ENCODE results near the gene TACR2.

The TACR2 gene

DNA sequence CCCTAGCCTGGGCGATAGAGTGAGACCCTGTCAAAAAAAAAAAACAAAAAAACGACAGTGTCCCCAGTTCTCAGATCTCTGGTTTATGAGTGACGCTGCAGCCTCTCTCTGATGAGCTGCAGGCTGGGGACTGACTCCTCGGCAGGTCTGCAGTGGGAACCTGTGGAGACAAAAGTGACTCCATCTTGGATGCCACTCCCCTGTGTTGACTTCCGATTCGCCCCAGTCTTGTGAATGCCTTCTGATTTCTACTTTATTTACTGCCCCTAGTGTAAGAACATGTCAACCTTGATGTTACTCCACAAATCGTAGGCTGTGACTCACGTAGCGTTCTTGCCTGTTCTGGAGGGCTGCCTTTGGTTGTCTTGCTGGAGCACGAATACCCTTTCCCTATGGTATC, 6.2 kb downstream of the TACR2 start:
- H3K4me1 ChIP-seq (ENCODE audit: control insufficient read depth, insufficient read depth, low read length), result peaks cover 10% of the 10 kb centered on the region
- no peak overlapping the region for H3K4me3 ChIP-seq (ENCODE audit: insufficient read depth, low read depth, low read length)
- 92 to 93% methylated on average over 10 of the region's 10 CpGs for WGBS, 2 experiments
- H3K27me3 ChIP-seq (ENCODE audit: control insufficient read depth, insufficient read depth, low read length, poor library complexity, severe bottlenecking), result peaks cover 5% of the 10 kb centered on the region
- no peaks in the 10 kb centered on the region for H3K9me3 ChIP-seq (ENCODE audit: control insufficient read depth, low read length)
- no peaks in the 10 kb centered on the region for H3K36me3 ChIP-seq (ENCODE audit: control insufficient read depth, insufficient read depth, low read length)
- H3K27ac ChIP-seq (ENCODE audit: insufficient read depth, low read depth, low read length, poor library complexity, severe bottlenecking), result no peak overlapping the region

DNA sequence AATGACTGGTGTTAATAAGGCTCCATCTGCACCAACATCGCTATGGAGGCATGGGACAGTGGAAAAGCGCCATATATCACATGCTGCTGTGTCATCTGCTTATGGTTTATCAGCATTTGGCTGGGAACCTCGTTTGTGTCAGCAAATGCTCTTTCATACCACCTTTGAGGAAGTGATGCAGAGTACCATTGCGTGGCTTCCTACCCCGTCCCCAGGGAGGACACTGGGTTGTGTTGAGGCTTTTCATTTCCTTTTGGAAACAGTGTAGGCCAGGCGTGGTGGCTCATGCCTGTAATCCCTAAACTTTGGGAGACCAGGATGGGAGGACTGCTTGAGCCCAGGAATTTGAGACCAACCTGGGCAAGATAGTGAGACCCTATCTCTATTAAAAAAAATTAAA, 6.8 kb downstream of the TACR2 start:
- H3K27ac ChIP-seq (ENCODE audit: insufficient read depth, low read depth, low read length, poor library complexity, severe bottlenecking), result no peak overlapping the region
- no peaks in the 10 kb centered on the region for H3K9me3 ChIP-seq (ENCODE audit: control insufficient read depth, low read length)
- H3K27me3 ChIP-seq (ENCODE audit: control insufficient read depth, insufficient read depth, low read length, poor library complexity, severe bottlenecking), result peaks cover 5% of the 10 kb centered on the region
- WGBS, 2 experiments, result 88 to 92% methylated on average over 6 of the region's 6 CpGs
- H3K36me3 ChIP-seq (ENCODE audit: control insufficient read depth, insufficient read depth, low read length), result no peaks in the 10 kb centered on the region
- H3K4me1 ChIP-seq (ENCODE audit: control insufficient read depth, insufficient read depth, low read length), result peaks cover 11% of the 10 kb centered on the region
- H3K4me3 ChIP-seq (ENCODE audit: insufficient read depth, low read depth, low read length), result no peak overlapping the region

DNA sequence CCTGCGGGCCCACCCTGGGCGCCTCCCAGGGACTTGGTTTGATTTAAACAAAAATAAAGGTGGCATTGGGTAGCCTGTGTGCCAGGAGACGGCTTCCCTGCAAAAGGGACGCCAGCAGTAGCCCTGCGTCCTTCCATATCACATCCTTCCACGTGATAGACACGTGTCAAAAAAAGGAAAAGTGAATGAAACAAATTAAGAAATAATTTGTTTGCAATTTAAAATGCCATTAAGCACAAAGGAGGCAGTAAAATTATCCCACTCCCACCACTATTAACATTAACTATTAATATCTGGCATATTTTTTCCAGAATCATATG, 7.6 kb downstream of the TACR2 start:
- Histone ChIP-seq H3K36me3 (ENCODE audit: control insufficient read depth, insufficient read depth, low read length) (no peaks in the 10 kb centered on the region), H3K27me3 (ENCODE audit: control insufficient read depth, insufficient read depth, low read length, poor library complexity, severe bottlenecking) (peaks cover 5% of the 10 kb centered on the region), H3K4me3 (ENCODE audit: insufficient read depth, low read depth, low read length) (peak overlapping the region; percentile 31), H3K9me3 (ENCODE audit: control insufficient read depth, low read length) (no peaks in the 10 kb centered on the region), H3K27ac (ENCODE audit: insufficient read depth, low read depth, low read length, poor library complexity, severe bottlenecking) (no peak overlapping the region), H3K4me1 (ENCODE audit: control insufficient read depth, insufficient read depth, low read length) (peaks cover 17% of the 10 kb centered on the region)
- WGBS, 2 experiments, result 56 to 65% methylated on average over 5 to 7 of the region's 7 CpGs

DNA sequence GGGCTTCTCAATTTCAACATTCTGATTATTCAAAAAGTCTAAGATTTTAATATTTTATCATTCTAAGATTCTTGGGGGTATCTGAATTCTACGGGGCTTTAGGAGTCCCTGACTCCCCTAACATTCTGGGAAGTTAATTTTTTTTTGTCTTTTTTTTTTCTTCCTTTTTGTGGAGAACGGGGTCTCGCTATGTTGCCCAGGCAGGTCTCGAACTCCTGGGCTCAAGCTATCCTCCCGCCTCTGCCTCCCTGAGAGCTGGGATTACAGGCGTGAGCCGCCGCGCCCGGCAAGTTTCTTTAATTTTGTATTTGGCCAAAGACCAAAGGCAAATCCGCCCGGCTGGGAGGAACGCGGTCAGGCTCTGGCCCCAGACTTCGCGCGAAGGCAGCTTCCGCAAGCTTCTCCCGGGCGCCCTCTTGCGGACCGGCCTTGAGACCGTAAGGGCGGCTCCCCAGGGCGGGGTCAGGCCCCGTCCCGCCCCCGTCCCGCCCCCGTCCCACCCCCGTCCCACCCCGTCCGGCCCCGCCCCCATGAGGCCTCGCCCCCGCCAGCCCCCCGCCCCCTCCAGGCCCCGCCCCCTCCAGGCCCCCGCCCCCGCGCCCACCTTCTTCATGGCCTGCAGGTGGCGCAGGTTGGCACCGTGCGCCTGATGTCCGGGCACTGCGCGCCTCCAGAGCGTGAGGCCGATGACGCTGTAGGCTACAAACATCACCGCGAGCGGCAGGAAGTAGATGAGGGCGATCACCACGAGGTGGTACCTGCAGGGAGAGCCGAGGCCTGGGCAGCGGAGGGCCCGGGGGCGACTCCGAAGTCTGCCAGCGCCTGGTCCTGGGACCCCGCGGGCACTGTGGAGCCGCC, 8.2 kb downstream of the TACR2 start:
- no peaks in the 10 kb centered on the region for H3K36me3 ChIP-seq (ENCODE audit: control insufficient read depth, insufficient read depth, low read length)
- peaks cover 5% of the 10 kb centered on the region for H3K27me3 ChIP-seq (ENCODE audit: control insufficient read depth, insufficient read depth, low read length, poor library complexity, severe bottlenecking)
- peak overlapping the region; percentile 31 for H3K4me3 ChIP-seq (ENCODE audit: insufficient read depth, low read depth, low read length)
- 7 to 8% methylated on average over 58 to 60 of the region's 64 CpGs for whole genome bisulfite sequencing, 2 experiments
- no peaks in the 10 kb centered on the region for H3K9me3 ChIP-seq (ENCODE audit: control insufficient read depth, low read length)
- no peak overlapping the region for H3K27ac ChIP-seq (ENCODE audit: insufficient read depth, low read depth, low read length, poor library complexity, severe bottlenecking)
- H3K4me1 ChIP-seq (ENCODE audit: control insufficient read depth, insufficient read depth, low read length), result peaks cover 17% of the 10 kb centered on the region

DNA sequence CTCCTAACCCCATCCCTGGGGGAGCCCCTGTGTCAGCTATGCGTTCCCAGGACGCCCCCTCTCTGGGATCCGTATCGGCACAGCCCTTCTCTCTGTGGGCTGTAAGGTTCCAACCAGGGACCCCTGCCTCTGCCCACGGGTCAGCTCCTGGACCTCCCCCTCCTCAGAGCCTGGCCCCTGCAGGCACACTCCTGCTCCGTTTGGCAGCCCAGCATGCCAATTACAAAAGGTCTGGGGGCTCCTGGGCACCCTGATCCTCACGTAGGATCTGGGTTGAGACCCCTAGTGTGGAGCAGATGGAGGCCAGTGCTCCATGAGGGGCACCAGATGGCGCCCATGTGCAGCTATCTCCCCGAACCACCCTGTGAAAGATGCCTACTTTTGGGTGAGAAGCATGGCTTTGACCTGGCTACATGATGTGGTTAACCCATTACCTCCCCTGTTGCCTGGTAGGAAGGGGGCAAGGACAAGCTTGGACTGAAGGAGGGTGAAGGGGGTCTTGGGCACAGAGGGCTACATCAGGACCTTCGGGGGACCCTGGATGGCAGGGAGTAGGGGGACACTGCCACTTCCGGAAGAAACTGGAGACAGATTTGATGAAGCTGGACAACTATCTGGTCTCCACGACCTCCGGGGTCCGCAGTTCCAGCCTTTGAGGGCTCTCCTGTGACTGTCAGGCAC, 9.0 kb downstream of the TACR2 start:
- Histone ChIP-seq H3K9me3 (ENCODE audit: control insufficient read depth, low read length) (no peaks in the 10 kb centered on the region), H3K4me1 (ENCODE audit: control insufficient read depth, insufficient read depth, low read length) (peaks cover 17% of the 10 kb centered on the region), H3K36me3 (ENCODE audit: control insufficient read depth, insufficient read depth, low read length) (no peaks in the 10 kb centered on the region), H3K4me3 (ENCODE audit: insufficient read depth, low read depth, low read length) (no peak overlapping the region), H3K27me3 (ENCODE audit: control insufficient read depth, insufficient read depth, low read length, poor library complexity, severe bottlenecking) (peaks cover 5% of the 10 kb centered on the region), H3K27ac (ENCODE audit: insufficient read depth, low read depth, low read length, poor library complexity, severe bottlenecking) (no peak overlapping the region)
- WGBS, 2 experiments, result 73 to 77% methylated on average over 14 of the region's 14 CpGs

DNA sequence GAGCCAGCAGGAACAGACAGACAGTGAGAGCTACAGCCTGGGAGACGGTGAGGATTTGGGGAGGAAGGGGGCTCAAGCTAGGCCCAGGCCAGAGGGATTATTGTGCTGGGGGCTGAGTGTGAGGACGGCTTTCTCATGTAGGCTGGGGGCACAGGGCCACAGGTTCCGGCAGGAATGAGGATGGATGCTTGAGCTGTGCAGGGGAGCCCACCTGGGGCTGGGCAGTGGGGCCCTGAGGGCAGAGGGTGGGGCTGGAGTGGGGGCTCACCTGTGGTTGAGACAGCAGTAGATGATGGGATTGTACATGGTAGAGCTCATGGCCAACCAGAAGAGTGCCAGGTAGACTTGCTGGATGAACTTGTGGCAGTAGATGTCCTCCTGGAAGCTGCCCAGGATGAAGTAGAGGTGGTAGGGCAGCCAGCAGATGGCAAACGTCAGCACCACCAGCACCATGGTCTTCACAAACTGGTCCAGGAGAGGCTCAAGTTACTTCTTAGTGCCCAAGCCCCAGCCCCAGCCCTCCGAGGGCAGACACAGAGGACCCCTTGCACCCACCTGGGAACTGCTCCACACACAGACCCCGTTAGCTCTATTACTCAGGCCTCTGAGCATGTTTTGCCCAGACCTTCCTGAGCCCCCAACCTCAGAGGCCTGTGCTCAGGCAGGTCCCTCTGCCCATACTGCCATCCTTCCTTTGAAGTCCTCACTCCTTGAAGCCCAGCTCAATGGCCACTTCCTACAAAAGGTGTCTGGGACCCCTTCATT, 9.7 kb downstream of the TACR2 start:
- H3K4me1 ChIP-seq (ENCODE audit: control insufficient read depth, insufficient read depth, low read length), result peaks cover 17% of the 10 kb centered on the region
- no peak overlapping the region for H3K27ac ChIP-seq (ENCODE audit: insufficient read depth, low read depth, low read length, poor library complexity, severe bottlenecking)
- H3K9me3 ChIP-seq (ENCODE audit: control insufficient read depth, low read length), result no peaks in the 10 kb centered on the region
- no peaks in the 10 kb centered on the region for H3K36me3 ChIP-seq (ENCODE audit: control insufficient read depth, insufficient read depth, low read length)
- peaks cover 5% of the 10 kb centered on the region for H3K27me3 ChIP-seq (ENCODE audit: control insufficient read depth, insufficient read depth, low read length, poor library complexity, severe bottlenecking)
- WGBS, 2 experiments, result 79 to 82% methylated on average over 6 of the region's 6 CpGs
- no peak overlapping the region for H3K4me3 ChIP-seq (ENCODE audit: insufficient read depth, low read depth, low read length)

DNA sequence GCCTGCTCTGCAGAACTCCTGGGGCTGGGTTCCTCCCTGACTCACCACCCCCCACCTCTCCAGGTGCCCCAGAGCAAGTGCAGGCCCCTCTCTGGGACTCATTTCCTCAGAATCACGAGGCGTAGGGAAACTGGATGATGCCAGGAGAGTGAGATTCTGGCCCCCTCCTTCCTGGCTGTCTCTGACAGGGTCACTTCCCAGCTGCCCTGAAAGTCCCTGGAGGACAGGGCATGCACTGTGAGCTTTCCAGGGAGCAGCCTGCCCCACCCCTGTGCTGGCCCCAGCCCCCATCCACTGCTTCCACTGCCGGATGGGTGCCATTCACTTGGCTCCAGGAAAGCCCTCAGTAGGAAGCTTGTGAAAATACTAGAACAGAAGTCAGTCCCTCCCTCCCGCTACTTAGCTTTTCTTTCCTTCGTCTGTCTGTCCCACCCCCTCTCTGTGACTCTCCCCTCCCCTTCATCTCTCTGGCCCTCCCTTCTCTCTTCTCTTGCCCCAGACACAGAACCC, 10.4 kb downstream of the TACR2 start:
- no peak overlapping the region for H3K4me3 ChIP-seq (ENCODE audit: insufficient read depth, low read depth, low read length)
- H3K27me3 ChIP-seq (ENCODE audit: control insufficient read depth, insufficient read depth, low read length, poor library complexity, severe bottlenecking), result peaks cover 5% of the 10 kb centered on the region
- no peaks in the 10 kb centered on the region for H3K36me3 ChIP-seq (ENCODE audit: control insufficient read depth, insufficient read depth, low read length)
- 29 to 34% methylated on average over 5 of the region's 5 CpGs for WGBS, 2 experiments
- no peak overlapping the region for H3K27ac ChIP-seq (ENCODE audit: insufficient read depth, low read depth, low read length, poor library complexity, severe bottlenecking)
- H3K4me1 ChIP-seq (ENCODE audit: control insufficient read depth, insufficient read depth, low read length), result peaks cover 17% of the 10 kb centered on the region
- no peaks in the 10 kb centered on the region for H3K9me3 ChIP-seq (ENCODE audit: control insufficient read depth, low read length)

DNA sequence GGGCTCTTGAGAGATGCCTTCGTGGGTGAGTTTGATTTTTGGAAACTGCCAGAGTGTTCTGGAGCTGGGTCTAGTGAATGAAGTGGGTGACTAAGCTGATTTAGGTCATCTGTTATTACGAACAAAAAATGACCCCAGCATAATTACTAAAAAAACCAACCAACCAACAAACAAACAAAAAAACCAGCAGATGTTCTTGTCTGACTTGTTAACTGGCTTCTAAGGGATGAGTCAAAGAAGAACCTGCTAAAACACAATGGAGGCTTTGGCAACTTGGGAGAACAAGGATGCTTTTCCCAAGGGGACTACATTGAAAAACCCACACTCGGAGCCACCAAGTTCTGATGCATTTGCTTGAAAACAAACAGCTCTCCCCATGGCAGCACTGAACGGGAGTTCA, 11.5 kb downstream of the TACR2 start:
- Histone ChIP-seq H3K27ac (ENCODE audit: insufficient read depth, low read depth, low read length, poor library complexity, severe bottlenecking) (no peak overlapping the region), H3K36me3 (ENCODE audit: control insufficient read depth, insufficient read depth, low read length) (no peaks in the 10 kb centered on the region), H3K9me3 (ENCODE audit: control insufficient read depth, low read length) (no peaks in the 10 kb centered on the region), H3K27me3 (ENCODE audit: control insufficient read depth, insufficient read depth, low read length, poor library complexity, severe bottlenecking) (peaks cover 5% of the 10 kb centered on the region), H3K4me3 (ENCODE audit: insufficient read depth, low read depth, low read length) (no peak overlapping the region), H3K4me1 (ENCODE audit: control insufficient read depth, insufficient read depth, low read length) (peaks cover 17% of the 10 kb centered on the region)
- WGBS, 2 experiments, result 80 to 87% methylated on average over 3 to 4 of the region's 4 CpGs

DNA sequence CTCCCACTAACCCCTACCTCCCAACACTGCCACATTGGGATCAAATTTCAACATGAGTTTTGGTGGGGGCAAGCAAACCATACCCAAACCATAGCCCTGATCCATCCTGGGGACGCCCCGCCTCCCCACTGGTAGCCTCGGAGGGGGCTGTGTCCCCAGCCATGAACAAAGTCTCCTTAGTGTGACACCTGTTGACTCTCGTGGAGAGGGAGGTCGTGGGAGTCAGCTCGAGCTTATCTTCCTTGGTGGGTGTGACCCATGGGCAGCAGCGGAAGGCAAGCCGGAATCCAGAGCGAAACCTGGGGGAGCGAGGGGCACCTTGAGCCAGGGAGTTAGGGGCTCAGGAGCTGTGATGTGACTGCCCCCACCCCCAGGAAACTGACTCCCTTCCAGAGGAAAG, 11.9 kb downstream of the TACR2 start:
- no peak overlapping the region for H3K27ac ChIP-seq (ENCODE audit: insufficient read depth, low read depth, low read length, poor library complexity, severe bottlenecking)
- WGBS, 2 experiments, result 91 to 92% methylated on average over 10 of the region's 10 CpGs
- peaks cover 5% of the 10 kb centered on the region for H3K27me3 ChIP-seq (ENCODE audit: control insufficient read depth, insufficient read depth, low read length, poor library complexity, severe bottlenecking)
- H3K4me3 ChIP-seq (ENCODE audit: insufficient read depth, low read depth, low read length), result no peak overlapping the region
- no peaks in the 10 kb centered on the region for H3K36me3 ChIP-seq (ENCODE audit: control insufficient read depth, insufficient read depth, low read length)
- H3K9me3 ChIP-seq (ENCODE audit: control insufficient read depth, low read length), result no peaks in the 10 kb centered on the region
- H3K4me1 ChIP-seq (ENCODE audit: control insufficient read depth, insufficient read depth, low read length), result peaks cover 17% of the 10 kb centered on the region

DNA sequence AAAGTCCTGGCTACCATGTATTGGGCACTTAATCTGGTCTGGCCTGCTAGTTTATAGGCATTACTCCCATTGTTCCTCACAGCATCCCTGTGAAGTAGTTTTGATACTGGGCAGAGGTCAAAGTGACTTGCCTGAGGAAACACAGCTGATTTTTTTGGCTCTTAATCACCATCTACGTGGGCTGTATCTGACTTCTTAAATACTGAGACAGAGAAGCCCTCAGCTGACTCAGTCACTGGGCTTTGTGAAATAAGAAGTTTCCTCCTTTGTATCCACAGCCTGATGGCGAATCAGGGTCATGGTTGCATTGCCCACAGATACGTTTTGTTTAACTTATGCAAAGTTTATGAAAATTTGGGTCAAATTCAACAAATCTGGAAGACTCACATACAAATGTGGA, 13.2 kb downstream of the TACR2 start:
- 98 to 99% methylated on average over 3 of the region's 3 CpGs for WGBS, 2 experiments
- H3K4me1 ChIP-seq (ENCODE audit: control insufficient read depth, insufficient read depth, low read length), result peaks cover 17% of the 10 kb centered on the region
- H3K4me3 ChIP-seq (ENCODE audit: insufficient read depth, low read depth, low read length), result no peak overlapping the region
- no peaks in the 10 kb centered on the region for H3K36me3 ChIP-seq (ENCODE audit: control insufficient read depth, insufficient read depth, low read length)
- no peak overlapping the region for H3K27ac ChIP-seq (ENCODE audit: insufficient read depth, low read depth, low read length, poor library complexity, severe bottlenecking)
- H3K27me3 ChIP-seq (ENCODE audit: control insufficient read depth, insufficient read depth, low read length, poor library complexity, severe bottlenecking), result peaks cover 5% of the 10 kb centered on the region
- no peaks in the 10 kb centered on the region for H3K9me3 ChIP-seq (ENCODE audit: control insufficient read depth, low read length)

Data from ectodermal cell (in vitro differentiated cells).